ENCODE data around the gene FOXR2. TPM values are rescaled to one million over a fixed set of nuclear protein-coding genes. Genes with fewer than 3 reads are reported as not detected.

FOXR2 gene
- polyA plus RNA-seq, 3 donors, result not detected

GRCh38 chrX:55668084-55668483, 44.9 kb downstream of the FOXR2 start:
- no CpG with 5 or more reads among the region's 1 CpG for WGBS (ENCODE audit: insufficient coverage)

More at GRCh38 chrX:55668084-55668483, 44.9 kb downstream of the FOXR2 start:
- H3K4me2 ChIP-seq (replicated peaks; ENCODE audit: extremely low read depth, low read length, poor library complexity, severe bottlenecking), result no peak overlapping the region
- Mint-ChIP-seq H3K4me3 (no peak overlapping the region), H3K4me1 (no peaks in the 10 kb centered on the region), H3K9me3 (peaks cover 4 to 16% (median 7%) of the 10 kb centered on the region in 7 donors), H3K27me3 (ENCODE audit: low read depth in 3 of 3) (no peaks in the 10 kb centered on the region), H3K27ac (no peak overlapping the region), H3K36me3 (no peaks in the 10 kb centered on the region)
- no peak for TF ChIP-seq CTCF (IDR thresholded peaks at IDR 0.05)
- no peaks in the 10 kb centered on the region for H3K27me3 ChIP-seq (ENCODE audit: control insufficient read depth in 2 of 2, insufficient read depth in 2 of 2, low read length in 2 of 2)
- H3K4me1 ChIP-seq (ENCODE audit: control insufficient read depth in 1 of 2, insufficient read depth in 2 of 2, low read length in 2 of 2), result no peaks in the 10 kb centered on the region
- DNase-seq, result no peak
- H3K79me2 ChIP-seq (ENCODE audit: insufficient read depth, low read length), result no peaks in the 10 kb centered on the region
- no peak overlapping the region for H3K4me3 ChIP-seq (replicated peaks in 1 of 3; ENCODE audit: low read depth in 2 of 3, low read length in 3 of 3)
- H3K9ac ChIP-seq (ENCODE audit: insufficient read depth, low read length, poor library complexity, severe bottlenecking), result no peak overlapping the region
- no peaks in the 10 kb centered on the region for H3K9me3 ChIP-seq (replicated peaks in 1 of 2; ENCODE audit: control insufficient read depth in 1 of 2, insufficient read depth in 1 of 2, low read length in 2 of 2)
- intact Hi-C loops (cut with micrococcal nuclease), result no loop called here
- H3K36me3 ChIP-seq (replicated peaks in 1 of 2; ENCODE audit: control insufficient read depth in 1 of 2, insufficient read depth in 2 of 2, low read length in 2 of 2), result no peaks in the 10 kb centered on the region
- no peak overlapping the region for H2AFZ ChIP-seq (ENCODE audit: insufficient read depth, low read depth, low read length, poor library complexity, severe bottlenecking)
- no peak overlapping the region for H3K27ac ChIP-seq (ENCODE audit: low read depth in 1 of 2, low read length in 2 of 2)
- no peaks in the 10 kb centered on the region for H4K20me1 ChIP-seq (ENCODE audit: insufficient read depth, low read length)

Small RNA genes lying within 50 kb of the gene (small RNA-seq; reads per million reads assigned to genes)
- not detected for gene RF00019 (ENCODE audit: insufficient read length, low read depth)

Other genes with a start within 250 kb of the FOXR2 start
- gene MAGEH1, start 171.3 kb upstream of the FOXR2 start, polyA plus RNA-seq, result 1 to 10 TPM; 2.7 to 9.8 (median 7.8) TPM
- gene USP51, start 133.6 kb upstream of the FOXR2 start, polyA plus RNA-seq, result under 1 TPM in 2 of 3 donors, not detected in 1; 0.05 to 0.18 TPM
- 10 to 100 TPM in 2 of 3 donors, 1 to 10 TPM in 1; 8.7 to 27.8 (median 16.3) TPM for gene RRAGB, start 94.3 kb downstream of the FOXR2 start, polyA plus RNA-seq